Activated CD4-positive, alpha-beta memory T cell treated with anti-CD3 and anti-CD28 coated beads, Interleukin-2, amount 10 ng/mL, durations not matched to agents 7 days and 5 days (primary cell): ENCODE measurements around the gene SLC35G6. TPM values are rescaled to one million over a fixed set of nuclear protein-coding genes. Genes with fewer than 3 reads are reported as not detected.

Experiments used
- CTCF ChIA-PET: fragments of 350-600 bp; sonication (Branson Sonifier 250); formaldehyde crosslinking; loops from one replicate; lab custom pipeline; 2021; ENCODE audit warnings: antibody characterized with exemption, inconsistent platforms; lab: Charles Lee
- POLR2A ChIA-PET: fragments of 350-600 bp; sonication (Branson Sonifier 250); formaldehyde crosslinking; loops from one replicate; lab custom pipeline; 2021; ENCODE audit warnings: antibody characterized with exemption; lab: Charles Lee
- DNase-seq: peaks from one replicate; pipeline ENCODE4 v3.0.0-alpha.2; 2020
- H3K27ac Mint-ChIP-seq: one replicate; pipeline ENCODE4 v1.8.0; 2021; ENCODE audit warnings: mild to moderate bottlenecking, mixed read lengths
- H3K27me3 Mint-ChIP-seq: one replicate; pipeline ENCODE4 v1.8.0; 2021; ENCODE audit warnings: mixed read lengths
- H3K36me3 Mint-ChIP-seq: one replicate; pipeline ENCODE4 v1.8.0; 2021; ENCODE audit warnings: low read depth, mixed read lengths
- H3K4me1 Mint-ChIP-seq: one replicate; pipeline ENCODE4 v1.8.0; 2021; ENCODE audit warnings: mixed read lengths
- H3K4me3 Mint-ChIP-seq: one replicate; pipeline ENCODE4 v1.8.0; 2021; ENCODE audit warnings: mild to moderate bottlenecking, mixed read lengths
- H3K9me3 Mint-ChIP-seq: one replicate; pipeline ENCODE4 v1.8.0; 2021; ENCODE audit warnings: mixed read lengths
- total RNA-seq, 2 experiments: library from RNA; stranded (reverse); gene quantifications; one replicate each; pipeline ENCODE4 v1.2.3, GENCODE V29; 2021

The SLC35G6 gene
- total RNA-seq, 2 experiments from 2014 or later: not detected

DNA sequence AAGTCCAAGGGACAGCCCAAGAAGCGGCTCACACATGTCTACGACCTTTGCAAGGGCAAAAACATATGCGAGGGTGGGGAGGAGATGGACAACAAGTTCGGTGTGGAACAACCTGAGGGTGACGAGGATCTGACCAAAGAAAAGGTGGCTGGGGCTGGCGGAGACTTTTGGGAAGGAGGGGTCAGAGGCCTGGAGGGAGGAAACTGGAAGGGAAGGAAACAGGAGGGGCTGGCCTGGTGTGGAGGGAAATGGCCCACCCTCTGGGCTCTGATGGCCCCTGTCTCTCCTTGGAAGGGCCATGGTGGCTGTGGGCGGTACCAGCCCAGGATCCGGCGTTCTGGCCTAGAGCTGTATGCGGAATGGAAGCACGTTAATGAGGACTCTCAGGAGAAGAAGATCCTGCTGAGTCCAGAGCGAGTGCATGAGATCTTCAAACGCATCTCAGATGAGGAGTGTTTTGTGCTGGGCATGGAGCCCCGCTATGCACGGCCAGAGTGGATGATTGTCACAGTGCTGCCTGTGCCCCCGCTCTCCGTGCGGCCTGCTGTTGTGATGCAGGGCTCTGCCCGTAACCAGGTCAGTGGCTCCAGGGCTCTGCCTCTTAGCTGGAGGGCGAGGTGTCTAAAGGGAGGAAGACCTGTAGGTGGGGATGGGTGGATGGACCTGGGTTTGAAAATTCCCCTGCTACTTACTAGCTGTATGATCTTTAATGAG lies 15.4 kb downstream of the SLC35G6 start:
- Mint-ChIP-seq H3K27ac (peak overlapping the region; percentile 54), H3K4me1 (peaks cover 23% of the 10 kb centered on the region), H3K36me3 (peaks cover 77% of the 10 kb centered on the region), H3K4me3 (no peak overlapping the region), H3K27me3 (no peaks in the 10 kb centered on the region), H3K9me3 (no peaks in the 10 kb centered on the region)
- DNase-seq: no peak
- ChIA-PET CTCF (interaction anchor here (1.0 to 1.2 kb wide), 2 partner anchors 18 to 141 kb away, joined by 3 to 4 read pairs; no protein-coding TSS in a partner anchor), POLR2A (interaction anchor here (1.0 to 4.4 kb wide), 3 partner anchors 9 to 12 kb away, joined by 3 to 25 read pairs (median 4); partner anchors contain the start of gene POLR2A)

DNA sequence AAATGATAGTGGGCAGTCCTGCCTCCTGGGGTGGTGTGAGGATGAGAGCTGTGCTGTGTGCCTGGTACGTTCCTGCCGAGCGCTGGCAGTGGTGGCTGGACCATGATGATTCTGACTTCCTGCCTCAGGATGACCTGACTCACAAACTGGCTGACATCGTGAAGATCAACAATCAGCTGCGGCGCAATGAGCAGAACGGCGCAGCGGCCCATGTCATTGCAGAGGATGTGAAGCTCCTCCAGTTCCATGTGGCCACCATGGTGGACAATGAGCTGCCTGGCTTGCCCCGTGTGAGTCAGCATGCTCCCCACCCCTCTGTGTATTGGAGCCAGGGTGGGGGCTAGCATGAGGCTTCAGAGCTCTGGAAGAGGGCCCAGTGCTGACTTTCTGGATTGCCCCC lies 16.0 kb downstream of the SLC35G6 start:
- H3K4me1 Mint-ChIP-seq: peaks cover 19% of the 10 kb centered on the region
- POLR2A ChIA-PET: interaction anchor here (1.0 to 4.4 kb wide), 2 partner anchors 9 to 12 kb away, joined by 4 to 25 read pairs; partner anchors contain the start of gene POLR2A
- H3K9me3 Mint-ChIP-seq: no peaks in the 10 kb centered on the region
- no peak for DNase-seq
- H3K4me3 Mint-ChIP-seq: no peak overlapping the region
- H3K36me3 Mint-ChIP-seq: peaks cover 79% of the 10 kb centered on the region
- CTCF ChIA-PET: interaction anchor here (1.0 to 1.2 kb wide), 2 partner anchors 17 to 142 kb away, joined by 3 to 4 read pairs; no protein-coding TSS in a partner anchor
- H3K27me3 Mint-ChIP-seq: no peaks in the 10 kb centered on the region
- H3K27ac Mint-ChIP-seq: peak overlapping the region; percentile 54

DNA sequence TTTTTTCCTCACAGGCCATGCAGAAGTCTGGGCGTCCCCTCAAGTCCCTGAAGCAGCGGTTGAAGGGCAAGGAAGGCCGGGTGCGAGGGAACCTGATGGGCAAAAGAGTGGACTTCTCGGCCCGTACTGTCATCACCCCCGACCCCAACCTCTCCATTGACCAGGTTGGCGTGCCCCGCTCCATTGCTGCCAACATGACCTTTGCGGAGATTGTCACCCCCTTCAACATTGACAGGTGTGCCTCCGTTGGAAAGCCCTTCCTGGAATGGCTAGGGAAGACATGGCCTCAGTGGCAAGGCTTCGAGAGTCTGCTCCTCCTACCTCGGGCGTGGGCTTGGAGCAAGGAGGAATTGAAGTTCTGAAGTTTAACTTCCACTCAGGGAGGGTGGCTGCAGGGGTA lies 16.4 kb downstream of the SLC35G6 start:
- no peak for DNase-seq
- peaks cover 83% of the 10 kb centered on the region for H3K36me3 Mint-ChIP-seq
- no peak overlapping the region for H3K27ac Mint-ChIP-seq
- no peaks in the 10 kb centered on the region for H3K9me3 Mint-ChIP-seq
- H3K27me3 Mint-ChIP-seq: no peaks in the 10 kb centered on the region
- H3K4me3 Mint-ChIP-seq: no peak overlapping the region
- CTCF ChIA-PET: interaction anchor here (1.0 to 1.2 kb wide), 2 partner anchors 17 to 142 kb away, joined by 3 to 4 read pairs; no protein-coding TSS in a partner anchor
- H3K4me1 Mint-ChIP-seq: peaks cover 17% of the 10 kb centered on the region
- POLR2A ChIA-PET: interaction anchor here (1.0 to 4.4 kb wide), 2 partner anchors 10 to 13 kb away, joined by 4 to 25 read pairs; partner anchors contain the start of gene POLR2A

DNA sequence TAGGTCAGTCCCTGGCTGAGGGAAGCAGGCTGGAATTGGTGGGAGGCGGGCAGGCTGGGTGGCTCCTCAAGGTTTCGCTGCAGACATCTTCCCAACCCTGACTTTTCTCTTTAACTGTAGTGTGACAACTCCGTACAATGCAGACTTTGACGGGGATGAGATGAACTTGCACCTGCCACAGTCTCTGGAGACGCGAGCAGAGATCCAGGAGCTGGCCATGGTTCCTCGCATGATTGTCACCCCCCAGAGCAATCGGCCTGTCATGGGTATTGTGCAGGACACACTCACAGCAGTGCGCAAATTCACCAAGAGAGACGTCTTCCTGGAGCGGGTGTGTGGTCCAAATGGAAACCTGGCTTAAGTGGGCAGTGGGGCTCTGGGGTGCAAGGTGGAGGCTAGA lies 17.9 kb downstream of the SLC35G6 start:
- Mint-ChIP-seq H3K27me3 (no peaks in the 10 kb centered on the region), H3K4me1 (peaks cover 4% of the 10 kb centered on the region), H3K36me3 (peaks cover 87% of the 10 kb centered on the region), H3K9me3 (no peaks in the 10 kb centered on the region), H3K4me3 (no peak overlapping the region), H3K27ac (no peak overlapping the region)
- ChIA-PET POLR2A (no interaction called here), CTCF (no interaction called here)
- no peak for DNase-seq

DNA sequence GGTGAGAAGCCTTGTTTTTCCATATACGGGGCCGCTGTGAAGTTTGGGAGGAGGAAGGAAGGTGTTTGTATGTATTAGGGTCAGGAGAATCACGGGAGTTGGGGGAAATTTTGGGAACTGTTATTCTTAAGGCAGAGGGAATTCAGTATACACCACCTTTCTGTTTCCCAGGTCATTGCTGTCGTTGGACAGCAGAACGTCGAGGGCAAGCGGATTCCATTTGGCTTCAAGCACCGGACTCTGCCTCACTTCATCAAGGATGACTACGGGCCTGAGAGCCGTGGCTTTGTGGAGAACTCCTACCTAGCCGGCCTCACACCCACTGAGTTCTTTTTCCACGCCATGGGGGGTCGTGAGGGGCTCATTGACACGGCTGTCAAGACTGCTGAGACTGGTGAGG lies 20.5 kb downstream of the SLC35G6 start:
- DNase-seq: no peak
- peaks cover 80% of the 10 kb centered on the region for H3K36me3 Mint-ChIP-seq
- no peaks in the 10 kb centered on the region for H3K27me3 Mint-ChIP-seq
- no peak overlapping the region for H3K27ac Mint-ChIP-seq
- H3K4me1 Mint-ChIP-seq: no peaks in the 10 kb centered on the region
- no peak overlapping the region for H3K4me3 Mint-ChIP-seq
- no peaks in the 10 kb centered on the region for H3K9me3 Mint-ChIP-seq
- ChIA-PET POLR2A (interaction anchor here (0.8 to 1.0 kb wide), 2 partner anchors 65 to 87 kb away, joined by 3 read pairs; no protein-coding TSS in a partner anchor), CTCF (interaction anchor here (2.0 to 2.2 kb wide), 2 partner anchors 14 to 65 kb away, joined by 6 to 7 read pairs; no protein-coding TSS in a partner anchor)

DNA sequence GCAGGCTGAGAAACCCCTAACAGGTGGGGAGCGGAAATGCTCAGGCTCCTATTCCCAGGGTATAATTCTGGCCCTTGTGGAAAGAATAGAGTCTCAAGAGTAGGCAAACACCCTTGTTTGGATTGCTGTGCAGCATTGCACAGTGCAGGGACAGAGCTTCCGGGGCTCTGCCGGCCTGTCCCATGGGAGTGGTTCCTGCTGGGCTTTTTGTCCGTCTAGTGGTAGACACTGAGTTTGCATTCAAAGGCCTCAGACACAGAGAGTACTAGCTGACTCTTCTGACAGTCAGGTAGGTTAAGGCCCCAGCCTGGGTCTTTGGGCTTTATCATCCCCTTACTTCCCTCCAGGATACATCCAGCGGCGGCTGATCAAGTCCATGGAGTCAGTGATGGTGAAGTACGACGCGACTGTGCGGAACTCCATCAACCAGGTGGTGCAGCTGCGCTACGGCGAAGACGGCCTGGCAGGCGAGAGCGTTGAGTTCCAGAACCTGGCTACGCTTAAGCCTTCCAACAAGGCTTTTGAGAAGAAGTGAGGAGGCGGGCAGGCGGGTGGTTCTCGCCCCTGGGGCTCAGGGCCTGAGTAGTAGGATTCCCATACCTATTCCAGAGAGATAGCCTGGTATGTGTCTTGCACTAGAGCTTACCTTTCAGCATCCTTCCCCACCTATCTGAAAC lies 21.1 kb downstream of the SLC35G6 start:
- ChIA-PET POLR2A (interaction anchor here (0.8 to 1.0 kb wide), 2 partner anchors 65 to 87 kb away, joined by 3 read pairs; no protein-coding TSS in a partner anchor), CTCF (interaction anchor here (0.7 to 2.2 kb wide), 5 partner anchors 11 to 146 kb away, joined by 3 to 7 read pairs (median 4); no protein-coding TSS in a partner anchor)
- Mint-ChIP-seq H3K9me3 (no peaks in the 10 kb centered on the region), H3K27ac (no peak overlapping the region), H3K27me3 (no peaks in the 10 kb centered on the region), H3K4me3 (no peak overlapping the region), H3K4me1 (no peaks in the 10 kb centered on the region), H3K36me3 (peaks cover 77% of the 10 kb centered on the region)
- no peak for DNase-seq

DNA sequence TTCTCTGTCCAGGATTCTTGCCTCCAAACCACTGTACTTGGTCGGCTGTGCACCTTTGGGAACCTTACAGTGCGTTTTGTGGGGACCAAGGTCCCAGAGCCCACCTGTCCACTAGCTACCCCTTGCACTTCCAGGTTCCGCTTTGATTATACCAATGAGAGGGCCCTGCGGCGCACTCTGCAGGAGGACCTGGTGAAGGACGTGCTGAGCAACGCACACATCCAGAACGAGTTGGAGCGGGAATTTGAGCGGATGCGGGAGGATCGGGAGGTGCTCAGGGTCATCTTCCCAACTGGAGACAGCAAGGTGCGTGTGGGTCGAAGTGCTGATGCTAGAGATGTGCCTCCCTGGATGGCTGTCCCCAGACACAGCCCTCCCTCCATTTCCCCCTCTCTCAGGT lies 21.7 kb downstream of the SLC35G6 start:
- no peak for DNase-seq
- peaks cover 77% of the 10 kb centered on the region for H3K36me3 Mint-ChIP-seq

DNA sequence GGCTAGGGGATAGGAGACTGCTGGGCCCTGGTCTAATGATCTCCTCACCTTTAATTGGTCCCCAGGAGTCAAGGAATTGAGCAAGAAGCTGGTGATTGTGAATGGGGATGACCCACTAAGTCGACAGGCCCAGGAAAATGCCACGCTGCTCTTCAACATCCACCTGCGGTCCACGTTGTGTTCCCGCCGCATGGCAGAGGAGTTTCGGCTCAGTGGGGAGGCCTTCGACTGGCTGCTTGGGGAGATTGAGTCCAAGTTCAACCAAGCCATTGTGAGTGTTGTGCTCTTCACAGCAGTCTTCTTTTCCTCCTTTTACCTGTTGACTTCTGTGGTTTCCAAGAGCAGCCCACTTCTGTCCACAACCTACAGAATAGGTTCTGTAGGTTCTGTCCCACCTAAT lies 22.3 kb downstream of the SLC35G6 start:
- DNase-seq: no peak
- Mint-ChIP-seq H3K4me3 (no peak overlapping the region), H3K4me1 (no peaks in the 10 kb centered on the region), H3K27me3 (no peaks in the 10 kb centered on the region), H3K9me3 (no peaks in the 10 kb centered on the region), H3K36me3 (peaks cover 77% of the 10 kb centered on the region), H3K27ac (no peak overlapping the region)
- ChIA-PET CTCF (interaction anchor here (1.8 to 2.2 kb wide), 2 partner anchors 12 to 67 kb away, joined by 4 to 7 read pairs; no protein-coding TSS in a partner anchor), POLR2A (no interaction called here)

More for the DNA sequence above, 21.7 kb downstream of the SLC35G6 start:
- no peaks in the 10 kb centered on the region for H3K4me1 Mint-ChIP-seq
- no peak overlapping the region for H3K4me3 Mint-ChIP-seq
- no peak overlapping the region for H3K27ac Mint-ChIP-seq
- ChIA-PET CTCF (interaction anchor here (0.7 to 2.2 kb wide), 5 partner anchors 10 to 147 kb away, joined by 3 to 7 read pairs (median 4); no protein-coding TSS in a partner anchor), POLR2A (no interaction called here)
- H3K27me3 Mint-ChIP-seq: no peaks in the 10 kb centered on the region
- H3K9me3 Mint-ChIP-seq: no peaks in the 10 kb centered on the region

DNA sequence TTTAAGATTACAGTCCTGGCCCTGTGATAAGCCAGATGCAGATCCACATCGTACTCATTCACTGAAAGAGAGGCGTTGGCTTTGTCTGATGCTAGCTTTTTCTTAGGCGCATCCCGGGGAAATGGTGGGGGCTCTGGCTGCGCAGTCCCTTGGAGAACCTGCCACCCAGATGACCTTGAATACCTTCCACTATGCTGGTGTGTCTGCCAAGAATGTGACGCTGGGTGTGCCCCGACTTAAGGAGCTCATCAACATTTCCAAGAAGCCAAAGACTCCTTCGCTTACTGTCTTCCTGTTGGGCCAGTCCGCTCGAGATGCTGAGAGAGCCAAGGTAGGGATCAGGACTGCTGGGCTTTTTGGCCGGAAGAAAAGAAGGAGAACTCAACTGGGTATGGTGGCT lies 26.9 kb downstream of the SLC35G6 start:
- POLR2A ChIA-PET: interaction anchor here (1.0 to 1.2 kb wide), 2 partner anchors 23 to 125 kb away, joined by 3 to 5 read pairs; no protein-coding TSS in a partner anchor
- Mint-ChIP-seq H3K36me3 (peaks cover 76% of the 10 kb centered on the region), H3K4me3 (no peak overlapping the region), H3K4me1 (no peaks in the 10 kb centered on the region), H3K27me3 (no peaks in the 10 kb centered on the region), H3K27ac (no peak overlapping the region), H3K9me3 (no peaks in the 10 kb centered on the region)
- CTCF ChIA-PET: interaction anchor here (0.5 to 2.8 kb wide), 3 partner anchors 52 to 306 kb away, joined by 4 to 15 read pairs (median 5); no protein-coding TSS in a partner anchor
- no peak for DNase-seq

DNA sequence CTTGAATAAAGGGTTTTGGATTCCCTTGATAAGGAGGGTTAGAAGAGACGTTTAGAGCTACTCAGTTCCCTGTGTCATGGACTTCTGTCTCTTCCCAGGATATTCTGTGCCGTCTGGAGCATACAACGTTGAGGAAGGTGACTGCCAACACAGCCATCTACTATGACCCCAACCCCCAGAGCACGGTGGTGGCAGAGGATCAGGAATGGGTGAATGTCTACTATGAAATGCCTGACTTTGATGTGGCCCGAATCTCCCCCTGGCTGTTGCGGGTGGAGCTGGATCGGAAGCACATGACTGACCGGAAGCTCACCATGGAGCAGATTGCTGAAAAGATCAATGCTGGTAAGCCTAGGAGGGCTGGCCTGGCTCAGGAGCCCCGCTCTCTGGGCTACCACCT lies 27.6 kb downstream of the SLC35G6 start:
- Mint-ChIP-seq H3K36me3 (peaks cover 75% of the 10 kb centered on the region), H3K27ac (no peak overlapping the region), H3K27me3 (no peaks in the 10 kb centered on the region), H3K9me3 (no peaks in the 10 kb centered on the region), H3K4me3 (no peak overlapping the region), H3K4me1 (no peaks in the 10 kb centered on the region)
- ChIA-PET CTCF (interaction anchor here (1.1 to 2.8 kb wide), 3 partner anchors 17 to 72 kb away, joined by 3 to 15 read pairs (median 5); no protein-coding TSS in a partner anchor), POLR2A (interaction anchor here (0.9 kb wide), 1 partner anchor 25 kb away, joined by 5 read pairs; the partner anchor contains the start of gene POLR2A)
- DNase-seq: no peak

DNA sequence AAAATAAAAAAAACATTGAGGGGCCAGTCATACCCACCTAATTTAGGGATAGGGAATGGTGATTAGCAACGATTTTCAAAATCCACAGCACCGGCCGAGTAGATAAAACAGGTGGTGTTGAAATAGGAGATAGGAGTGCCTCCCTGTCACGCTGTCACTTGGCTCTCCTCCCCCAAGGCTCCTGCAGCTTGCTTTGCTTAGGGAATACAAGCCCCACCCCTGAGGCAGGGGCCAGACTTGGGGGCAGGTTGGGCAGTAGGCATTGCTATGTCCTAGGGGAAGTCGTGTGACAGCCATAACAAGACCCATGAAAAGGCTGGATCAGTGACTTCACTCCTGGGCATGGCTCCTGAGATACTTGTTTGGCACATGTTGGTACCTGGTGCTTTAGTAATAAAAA lies 28.7 kb downstream of the SLC35G6 start:
- CTCF ChIA-PET: interaction anchor here (2.8 kb wide), 1 partner anchor 51 kb away, joined by 15 read pairs; no protein-coding TSS in a partner anchor
- H3K27me3 Mint-ChIP-seq: no peaks in the 10 kb centered on the region

DNA sequence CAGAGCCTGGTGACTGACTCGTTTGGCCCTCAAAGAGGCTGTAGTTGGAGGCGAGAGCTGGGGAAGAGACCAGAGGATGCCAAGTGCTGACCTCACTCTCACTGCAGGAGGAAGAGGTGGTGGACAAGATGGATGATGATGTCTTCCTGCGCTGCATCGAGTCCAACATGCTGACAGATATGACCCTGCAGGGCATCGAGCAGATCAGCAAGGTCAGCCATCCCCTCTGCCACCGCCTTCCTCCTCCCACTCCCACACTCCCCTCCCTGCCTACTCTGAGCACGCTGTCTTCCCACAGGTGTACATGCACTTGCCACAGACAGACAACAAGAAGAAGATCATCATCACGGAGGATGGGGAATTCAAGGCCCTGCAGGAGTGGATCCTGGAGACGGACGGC lies 29.9 kb downstream of the SLC35G6 start:
- ChIA-PET CTCF (interaction anchor here (1.1 kb wide), 1 partner anchor 50 kb away, joined by 3 read pairs; the partner anchor contains the start of gene SENP3), POLR2A (interaction anchor here (4.2 kb wide), 1 partner anchor 50 kb away, joined by 43 read pairs; the partner anchor contains the start of gene SENP3)
- no peak for DNase-seq
- Mint-ChIP-seq H3K36me3 (peaks cover 77% of the 10 kb centered on the region), H3K4me3 (no peak overlapping the region), H3K9me3 (no peaks in the 10 kb centered on the region), H3K4me1 (no peaks in the 10 kb centered on the region), H3K27ac (no peak overlapping the region), H3K27me3 (no peaks in the 10 kb centered on the region)

More for the DNA sequence above, 28.7 kb downstream of the SLC35G6 start:
- H3K4me1 Mint-ChIP-seq: no peaks in the 10 kb centered on the region
- peaks cover 79% of the 10 kb centered on the region for H3K36me3 Mint-ChIP-seq
- H3K27ac Mint-ChIP-seq: no peak overlapping the region
- H3K4me3 Mint-ChIP-seq: no peak overlapping the region
- H3K9me3 Mint-ChIP-seq: no peaks in the 10 kb centered on the region
- DNase-seq: no peak
- POLR2A ChIA-PET: no interaction called here
